GM19438 (cell line): ENCODE measurements around the gene ADAM30.
"Not testable (repeated sequence)": the region's sequence is repeated elsewhere in the genome, so short reads cannot be mapped to it uniquely, and the experiment has no call there.

Source experiments
- ATAC-seq: cut with Tn5 transposase; IDR thresholded peaks from one replicate; pipeline ENCODE4 v1.9.1; 2021; ENCODE audit warnings: low read depth; ENCODE audit not compliant: unreplicated experiment

ADAM30 gene

DNA sequence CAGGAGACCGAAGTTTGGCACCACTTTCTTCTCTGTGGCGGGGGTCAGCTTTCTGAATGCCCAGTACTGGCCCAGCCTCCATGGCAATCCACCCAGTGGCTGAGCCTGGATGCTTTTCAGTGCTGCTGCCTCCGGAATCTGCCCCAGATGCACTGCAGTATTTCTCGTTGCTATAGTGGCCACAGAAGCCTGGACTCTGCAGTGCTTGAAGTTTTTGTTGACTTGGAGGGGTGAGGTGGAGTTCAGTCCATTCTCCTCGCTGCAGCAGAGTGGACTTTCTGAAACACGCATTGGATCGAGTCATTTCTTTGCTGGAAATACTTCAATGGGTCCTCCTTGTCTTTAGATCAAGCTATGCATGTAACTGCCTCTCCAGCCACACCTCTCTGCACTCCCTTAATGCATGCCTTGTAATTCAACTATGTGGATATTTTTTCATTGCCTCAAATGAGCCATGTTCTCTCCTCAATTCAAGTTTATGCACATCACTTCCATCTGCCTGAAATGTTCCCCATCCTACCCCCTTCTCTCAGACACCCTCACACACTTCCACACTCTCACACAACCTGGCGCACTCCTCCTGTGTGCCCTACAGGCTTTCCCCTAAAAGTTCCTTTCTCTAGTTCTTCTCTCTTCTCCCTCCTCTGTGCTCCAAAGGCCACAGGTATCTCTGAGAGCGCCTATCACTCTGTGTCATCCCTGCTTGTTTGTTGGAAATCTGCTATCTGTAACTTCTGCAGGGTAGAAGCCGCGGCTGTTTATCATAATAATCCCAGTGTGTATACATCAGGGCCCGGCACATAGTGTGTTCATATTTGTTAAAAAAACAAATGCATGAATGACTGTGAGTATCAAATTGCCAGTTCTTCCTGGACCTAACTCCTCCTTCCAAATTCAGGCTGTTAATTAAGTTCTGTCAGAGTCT lies 16.5 kb downstream of the ADAM30 start:
- no peak for ATAC-seq

DNA sequence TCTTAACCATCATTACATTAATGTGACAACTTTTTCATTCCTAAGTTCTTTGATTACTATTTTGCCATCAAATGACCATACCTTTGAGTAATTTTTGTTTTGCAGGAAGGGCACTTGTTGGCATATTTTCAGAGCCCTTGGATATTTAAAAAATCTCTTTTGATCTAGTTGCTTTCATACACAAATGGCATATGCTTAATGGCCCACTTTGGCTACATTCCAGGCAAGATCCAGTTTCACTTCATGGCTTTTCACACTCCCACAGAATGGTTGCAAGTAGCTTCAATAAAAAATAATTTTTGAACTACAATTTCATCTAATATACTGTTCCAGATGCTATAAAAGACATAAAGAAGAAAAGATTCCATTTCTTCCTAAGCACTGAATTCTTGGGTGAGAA lies 18.1 kb downstream of the ADAM30 start:
- ATAC-seq = no peak

DNA sequence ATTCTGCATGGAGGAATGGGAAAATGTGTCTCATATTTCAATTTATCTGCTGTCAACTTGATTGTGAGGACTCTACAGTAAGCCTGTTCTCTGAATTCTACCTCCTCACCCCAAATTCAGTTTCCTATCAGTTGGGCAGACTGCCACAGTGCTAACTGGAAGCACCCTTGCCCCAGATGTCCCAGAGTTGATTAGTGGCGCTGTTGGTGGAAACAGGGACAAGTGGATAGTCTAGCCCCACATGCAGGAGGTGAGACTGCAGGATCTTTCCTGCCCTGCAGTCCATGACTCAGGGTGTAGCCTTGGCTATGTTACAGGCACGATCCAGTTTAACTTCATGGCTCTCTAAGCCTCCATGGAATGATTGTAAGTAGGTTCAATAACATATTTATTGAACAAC lies 22.1 kb downstream of the ADAM30 start:
- ATAC-seq = no peak

DNA sequence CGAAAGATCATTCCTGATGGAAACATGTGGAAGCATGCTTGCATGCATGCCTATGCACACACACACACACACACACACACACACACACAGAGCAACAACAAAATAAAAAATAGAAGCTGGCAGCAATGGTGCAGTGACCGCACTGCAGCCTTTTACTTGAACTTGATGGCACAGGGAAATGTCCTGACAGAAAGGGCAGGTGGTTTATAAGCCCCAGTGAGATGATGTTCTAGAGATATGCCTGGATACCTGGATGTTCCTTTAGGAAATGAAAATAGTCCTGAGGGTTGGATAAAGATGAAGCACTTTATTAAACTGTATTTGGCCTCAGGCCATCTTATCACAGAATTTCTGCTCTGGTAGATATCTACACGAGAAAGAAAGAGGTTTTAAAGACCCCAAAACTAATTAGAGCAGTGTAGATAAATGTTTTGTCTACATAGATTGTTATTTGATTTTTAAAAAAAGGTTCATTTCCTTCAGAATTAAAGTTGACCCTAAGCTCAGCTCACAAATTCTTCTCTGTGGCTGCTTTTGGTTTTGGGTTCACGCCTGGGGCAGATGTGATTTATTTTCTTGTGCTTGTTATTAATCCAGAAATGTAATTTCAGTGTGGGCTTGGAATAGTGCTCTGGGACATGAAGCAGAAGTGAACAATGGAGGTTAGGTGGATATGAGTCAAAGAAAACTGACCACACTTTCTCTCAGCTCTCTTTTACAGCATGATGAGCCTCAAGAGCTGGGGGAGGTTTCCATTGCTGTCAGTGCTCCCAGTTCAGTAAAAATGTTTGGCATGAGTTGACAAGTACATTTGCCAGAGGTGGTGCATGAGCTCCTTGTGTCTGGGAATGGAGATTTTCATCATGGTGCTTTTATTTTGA lies 22.9 kb downstream of the ADAM30 start:
- no peak for ATAC-seq

DNA sequence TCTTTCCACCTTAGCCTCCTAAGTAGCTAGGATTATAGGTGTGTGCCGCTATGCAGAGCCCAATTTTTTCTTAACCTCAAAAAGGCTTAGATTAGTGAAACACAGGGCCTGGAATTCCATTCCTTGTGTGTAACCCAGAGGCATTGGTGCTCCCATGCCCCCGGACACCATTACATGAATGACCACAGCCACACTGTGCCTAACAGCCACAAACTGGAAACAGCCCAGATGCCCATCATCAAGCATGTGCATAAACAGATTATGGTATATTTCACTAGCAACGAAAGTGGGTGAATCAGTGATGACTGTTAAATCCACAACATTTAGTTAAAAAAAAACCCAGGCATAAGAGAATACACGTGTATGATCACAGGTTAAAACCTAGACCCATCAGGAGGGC lies 24.4 kb downstream of the ADAM30 start:
- no peak for ATAC-seq

DNA sequence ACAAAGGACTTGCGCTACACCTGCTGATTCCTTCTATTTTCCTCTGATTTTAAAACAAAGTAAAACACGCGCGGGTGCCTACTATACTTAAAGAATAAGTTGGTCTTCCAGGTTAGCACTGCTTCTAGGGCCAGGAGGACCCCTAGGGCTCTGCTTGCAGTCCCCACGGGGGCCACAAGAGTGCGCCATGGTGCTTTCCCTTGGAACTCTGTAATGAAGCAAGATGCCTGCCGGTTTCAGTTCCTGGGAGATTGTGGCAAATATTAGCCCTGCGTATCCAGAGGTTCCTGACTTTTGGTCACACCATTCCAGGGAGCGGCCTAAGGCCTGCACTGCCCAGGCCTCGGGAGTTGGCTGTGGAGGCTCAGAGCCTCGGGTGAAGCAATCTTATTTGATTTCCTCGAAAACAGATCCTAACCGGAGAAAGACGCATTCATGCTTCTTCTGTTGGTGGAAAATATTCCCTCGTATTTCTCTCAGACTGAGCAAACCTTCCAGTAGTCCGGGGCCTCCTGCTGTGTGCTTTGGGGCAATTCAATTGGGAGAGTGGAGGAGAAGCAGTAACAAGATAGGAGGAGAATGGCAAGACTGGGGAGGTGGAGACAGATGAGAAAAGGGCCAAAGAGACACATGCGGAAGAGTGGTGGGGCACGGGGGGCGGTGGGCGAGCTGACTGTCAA lies 25.3 kb downstream of the ADAM30 start:
- no peak for ATAC-seq

- no peak for ATAC-seq
Observed at GRCh38 chr1:119869995-119870394, 26.3 kb downstream of the ADAM30 start.

DNA sequence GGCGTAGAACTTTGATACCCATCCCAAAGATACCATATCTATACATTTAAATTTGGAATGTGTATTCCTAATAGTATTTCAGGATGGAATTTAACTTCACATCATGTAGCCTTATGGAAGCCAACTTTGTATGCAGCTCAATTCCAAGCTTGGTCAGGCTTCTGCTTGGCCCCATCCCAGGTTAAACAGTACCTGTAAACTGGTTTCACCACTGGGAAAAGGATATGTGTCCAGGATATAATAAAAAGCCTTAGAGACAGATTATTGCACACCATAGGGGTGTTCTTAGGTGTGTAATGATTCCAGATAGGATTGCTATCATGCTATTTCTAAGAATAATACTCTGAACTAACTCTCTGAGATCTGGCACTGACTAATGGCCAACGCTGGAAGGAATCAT lies 28.1 kb downstream of the ADAM30 start:
- no peak for ATAC-seq

DNA sequence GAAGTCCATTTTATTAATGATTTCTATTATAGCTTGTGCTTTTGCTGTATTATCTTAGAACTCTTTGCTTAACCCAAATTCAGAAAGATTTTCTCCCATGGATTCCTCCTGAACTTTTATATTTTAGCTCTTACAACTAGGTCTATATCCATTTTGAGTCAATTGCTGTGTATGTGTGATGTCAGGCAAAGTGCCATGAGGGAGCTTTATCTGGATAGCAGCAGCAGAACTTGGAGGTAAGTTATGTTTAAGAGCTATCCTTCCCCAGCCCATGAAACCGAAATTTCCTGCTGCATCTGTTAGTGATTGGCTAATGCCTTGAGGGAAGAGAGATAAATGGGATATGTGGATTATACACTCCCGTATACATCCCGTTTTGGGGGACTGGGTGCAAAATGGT lies 29.9 kb downstream of the ADAM30 start:
- no peak for ATAC-seq

DNA sequence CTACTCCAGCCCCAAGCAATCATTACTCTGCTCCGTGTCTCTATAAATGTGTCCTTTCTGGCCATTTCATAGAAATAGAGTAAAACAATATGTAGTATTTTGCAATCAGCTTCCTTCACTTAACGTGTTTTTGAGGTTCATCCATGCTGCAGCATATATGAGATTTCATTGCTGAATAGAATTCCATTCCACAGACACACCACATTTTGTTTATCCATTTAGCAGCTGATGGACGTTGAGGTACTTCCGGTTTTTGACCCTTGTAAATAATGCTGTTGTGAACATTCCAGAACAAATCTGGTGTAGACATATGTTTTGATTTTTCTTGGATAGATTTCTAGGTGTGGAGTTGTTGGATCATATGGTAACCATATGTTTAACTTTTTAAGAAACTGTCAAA lies 30.7 kb downstream of the ADAM30 start:
- no peak for ATAC-seq

GRCh38 chr1:119862276-119862675 lies 34.0 kb downstream of the ADAM30 start:
- no peak for ATAC-seq

- no peak for ATAC-seq
Observed at GRCh38 chr1:119861547-119861946, 34.8 kb downstream of the ADAM30 start.

DNA sequence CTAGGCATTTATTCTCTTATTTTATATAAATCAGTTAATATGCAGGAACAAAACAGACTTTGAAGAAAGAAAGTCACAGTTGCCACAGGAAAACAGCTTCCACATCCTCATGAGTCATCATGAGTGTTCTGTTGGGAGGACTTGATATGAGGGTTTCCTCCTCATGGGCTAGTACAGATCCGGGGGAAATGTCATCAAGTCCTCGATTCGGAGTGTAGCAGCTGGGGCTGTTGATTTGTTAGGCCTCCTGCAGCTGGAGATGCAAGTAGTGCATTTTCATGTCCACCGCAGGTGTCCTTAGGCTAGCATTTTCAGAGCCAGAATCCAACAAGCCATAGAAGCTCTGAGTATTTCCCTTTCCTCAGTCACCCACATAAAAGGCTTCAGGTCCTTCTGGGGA lies 36.7 kb downstream of the ADAM30 start:
- ATAC-seq = no peak

GRCh38 chr1:119858556-119859214 lies 37.6 kb downstream of the ADAM30 start:
- not testable (repeated sequence) for ATAC-seq

GRCh38 chr1:119858126-119858525 lies 38.2 kb downstream of the ADAM30 start:
- ATAC-seq = no peak

- ATAC-seq = no peak
Observed at GRCh38 chr1:119853155-119853554, 43.2 kb downstream of the ADAM30 start.

- ATAC-seq = not testable (repeated sequence)
Observed at GRCh38 chr1:119844206-119844605, 52.1 kb downstream of the ADAM30 start.
